ENCODE data around the gene ASXL1. TPM values are rescaled to one million over a fixed set of nuclear protein-coding genes. Genes with fewer than 3 reads are reported as not detected.

The ASXL1 gene
- total RNA-seq, 2 donors from 2014 or later, result 88.9 to 98.6 TPM

DNA sequence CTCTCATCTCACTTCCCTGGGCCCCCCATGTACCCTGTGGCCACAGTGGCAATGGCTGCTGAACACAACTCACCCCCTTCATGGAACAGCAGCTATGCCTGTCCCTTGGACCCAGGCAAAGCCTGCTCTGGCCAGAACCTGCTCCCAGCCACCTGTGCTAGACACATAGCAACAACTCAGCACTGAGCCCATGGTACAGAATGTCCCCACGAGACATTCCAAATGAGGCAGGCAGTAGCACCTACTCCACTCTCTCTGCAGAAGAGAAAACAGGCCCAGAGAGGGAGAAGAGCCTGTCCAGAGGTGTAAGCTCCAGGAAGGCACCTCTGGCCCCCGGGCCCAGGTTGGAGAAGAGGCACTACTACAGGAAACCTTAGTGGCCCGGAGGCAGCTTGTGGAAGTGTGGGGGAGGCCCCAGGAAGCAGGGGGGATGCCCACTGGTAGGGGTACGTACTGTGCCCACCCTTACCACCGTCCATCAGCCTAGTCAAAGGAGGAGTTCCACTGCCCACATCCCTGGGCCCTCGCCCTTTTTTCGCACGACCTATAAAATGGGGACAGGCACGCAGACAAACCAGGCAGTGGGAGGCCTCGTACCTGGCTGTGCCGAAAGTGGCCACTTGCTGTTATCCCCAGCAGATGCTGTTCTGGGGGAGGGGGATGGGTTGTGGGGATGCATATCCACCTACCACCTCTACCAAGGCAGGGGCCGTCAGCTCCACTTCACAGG, 97.2 kb downstream of the ASXL1 start:
- no peak overlapping the region for H3K9ac ChIP-seq (ENCODE audit: extremely low read depth, low read length, poor library complexity, severe bottlenecking)
- TF ChIP-seq, protein P1, sequence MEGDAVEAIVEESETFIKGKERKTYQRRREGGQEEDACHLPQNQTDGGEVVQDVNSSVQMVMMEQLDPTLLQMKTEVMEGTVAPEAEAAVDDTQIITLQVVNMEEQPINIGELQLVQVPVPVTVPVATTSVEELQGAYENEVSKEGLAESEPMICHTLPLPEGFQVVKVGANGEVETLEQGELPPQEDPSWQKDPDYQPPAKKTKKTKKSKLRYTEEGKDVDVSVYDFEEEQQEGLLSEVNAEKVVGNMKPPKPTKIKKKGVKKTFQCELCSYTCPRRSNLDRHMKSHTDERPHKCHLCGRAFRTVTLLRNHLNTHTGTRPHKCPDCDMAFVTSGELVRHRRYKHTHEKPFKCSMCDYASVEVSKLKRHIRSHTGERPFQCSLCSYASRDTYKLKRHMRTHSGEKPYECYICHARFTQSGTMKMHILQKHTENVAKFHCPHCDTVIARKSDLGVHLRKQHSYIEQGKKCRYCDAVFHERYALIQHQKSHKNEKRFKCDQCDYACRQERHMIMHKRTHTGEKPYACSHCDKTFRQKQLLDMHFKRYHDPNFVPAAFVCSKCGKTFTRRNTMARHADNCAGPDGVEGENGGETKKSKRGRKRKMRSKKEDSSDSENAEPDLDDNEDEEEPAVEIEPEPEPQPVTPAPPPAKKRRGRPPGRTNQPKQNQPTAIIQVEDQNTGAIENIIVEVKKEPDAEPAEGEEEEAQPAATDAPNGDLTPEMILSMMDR (conservative IDR thresholded peaks at IDR 0.05), result no peak
- H3K27me3 ChIP-seq (ENCODE audit: control insufficient read depth, insufficient read depth, low read length, poor library complexity, severe bottlenecking), result no peaks in the 10 kb centered on the region
- H3K27ac ChIP-seq (ENCODE audit: low read depth, low read length), result no peak overlapping the region
- peak overlapping the region; percentile 74 for H3K27ac Mint-ChIP-seq
- peaks cover 15% of the 10 kb centered on the region for H3K4me1 Mint-ChIP-seq
- no peaks in the 10 kb centered on the region for H3K9me3 ChIP-seq (ENCODE audit: control insufficient read depth, low read length)
- no peaks in the 10 kb centered on the region for H3K27me3 Mint-ChIP-seq (ENCODE audit: insufficient read depth)
- no peak for DNase-seq
- H3K36me3 Mint-ChIP-seq (ENCODE audit: low read depth), result peaks cover 48% of the 10 kb centered on the region
- no peak overlapping the region for H3K4me3 ChIP-seq (ENCODE audit: low read length)
- H3K4me1 ChIP-seq (ENCODE audit: control insufficient read depth, insufficient read depth, low read length), result peaks cover 12% of the 10 kb centered on the region
- no peak overlapping the region for H3K4me3 Mint-ChIP-seq
- H3K9me3 Mint-ChIP-seq, result no peaks in the 10 kb centered on the region
- peaks cover 57% of the 10 kb centered on the region for H3K36me3 ChIP-seq (ENCODE audit: control insufficient read depth, insufficient read depth, low read length)
- WGBS, 2 experiments (ENCODE audit: insufficient coverage in 1 of 2, insufficient read length in 1 of 2), result 93 to 97% methylated on average over 6 to 12 of the region's 12 CpGs

GRCh38 chr20:32455901-32456701, 98.0 kb downstream of the ASXL1 start:
- Histone ChIP-seq H3K4me1 (ENCODE audit: control insufficient read depth, insufficient read depth, low read length) (peaks cover 12% of the 10 kb centered on the region), H3K27ac (ENCODE audit: low read depth, low read length) (peak overlapping the region; percentile 91), H3K4me3 (ENCODE audit: low read length) (no peak overlapping the region), H3K36me3 (ENCODE audit: control insufficient read depth, insufficient read depth, low read length) (peaks cover 53% of the 10 kb centered on the region), H3K27me3 (ENCODE audit: control insufficient read depth, insufficient read depth, low read length, poor library complexity, severe bottlenecking) (no peaks in the 10 kb centered on the region), H3K9ac (ENCODE audit: extremely low read depth, low read length, poor library complexity, severe bottlenecking) (no peak overlapping the region), H3K9me3 (ENCODE audit: control insufficient read depth, low read length) (no peaks in the 10 kb centered on the region)
- Mint-ChIP-seq H3K27me3 (ENCODE audit: insufficient read depth) (no peaks in the 10 kb centered on the region), H3K4me3 (no peak overlapping the region), H3K9me3 (no peaks in the 10 kb centered on the region), H3K4me1 (peaks cover 15% of the 10 kb centered on the region), H3K36me3 (ENCODE audit: low read depth) (peaks cover 45% of the 10 kb centered on the region), H3K27ac (no peak overlapping the region)
- DNase-seq, result no peak
- 92 to 93% methylated on average over 31 to 35 of the region's 35 CpGs for WGBS, 2 experiments (ENCODE audit: insufficient coverage in 1 of 2, insufficient read length in 1 of 2)
- TF ChIP-seq, protein P1 (conservative IDR thresholded peaks at IDR 0.05), result no peak

DNA sequence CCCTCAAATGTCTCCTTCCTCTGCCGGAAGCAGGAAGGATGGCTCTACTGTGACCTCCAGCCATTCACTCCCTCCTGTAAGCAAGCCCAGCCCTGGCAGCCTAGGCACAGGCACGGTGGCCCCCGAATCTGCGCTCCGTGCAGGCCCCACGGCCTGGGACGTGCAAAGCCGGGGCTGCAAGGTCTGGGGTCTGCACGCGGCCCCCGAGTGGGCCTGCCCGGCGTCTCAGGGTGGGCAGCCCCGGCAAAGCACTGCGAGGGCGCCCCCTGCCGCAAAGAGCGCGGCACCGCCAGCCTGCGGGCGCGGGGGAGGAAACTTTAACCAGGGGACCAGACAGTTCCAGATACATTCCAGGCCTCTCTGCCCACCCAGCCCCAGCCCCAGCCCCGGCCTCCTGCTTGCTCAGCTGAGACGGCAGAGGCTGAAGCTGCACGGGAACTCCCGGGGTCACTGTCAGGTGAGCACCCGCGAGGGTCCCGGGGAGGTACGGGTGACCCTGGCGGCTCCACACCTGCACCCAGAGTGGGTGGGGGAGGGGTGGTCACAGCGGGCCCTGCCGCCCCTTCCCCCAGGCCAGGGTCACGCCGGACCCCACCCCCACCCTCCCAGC, 98.8 kb downstream of the ASXL1 start:
- TF ChIP-seq, protein P1 (conservative IDR thresholded peaks at IDR 0.05), result peak; percentile 100
- Mint-ChIP-seq H3K9me3 (no peaks in the 10 kb centered on the region), H3K36me3 (ENCODE audit: low read depth) (peaks cover 40% of the 10 kb centered on the region), H3K4me1 (peaks cover 15% of the 10 kb centered on the region), H3K4me3 (peak overlapping the region; percentile 48), H3K27ac (peak overlapping the region; percentile 84), H3K27me3 (ENCODE audit: insufficient read depth) (no peaks in the 10 kb centered on the region)
- 9 to 29% methylated on average over 3 to 36 of the region's 36 CpGs for WGBS, 2 experiments (ENCODE audit: insufficient coverage in 1 of 2, insufficient read length in 1 of 2)
- peak overlapping the region; percentile 43 for H3K4me3 ChIP-seq (ENCODE audit: low read length)
- H3K9me3 ChIP-seq (ENCODE audit: control insufficient read depth, low read length), result no peaks in the 10 kb centered on the region
- no peaks in the 10 kb centered on the region for H3K27me3 ChIP-seq (ENCODE audit: control insufficient read depth, insufficient read depth, low read length, poor library complexity, severe bottlenecking)
- peak; percentile 95 for DNase-seq
- H3K27ac ChIP-seq (ENCODE audit: low read depth, low read length), result peak overlapping the region; percentile 91
- peaks cover 12% of the 10 kb centered on the region for H3K4me1 ChIP-seq (ENCODE audit: control insufficient read depth, insufficient read depth, low read length)
- H3K9ac ChIP-seq (ENCODE audit: extremely low read depth, low read length, poor library complexity, severe bottlenecking), result peak overlapping the region; percentile 51
- peaks cover 52% of the 10 kb centered on the region for H3K36me3 ChIP-seq (ENCODE audit: control insufficient read depth, insufficient read depth, low read length)

All from endodermal cell (in vitro differentiated cells).